ENCODE results near the gene STARD7. TPM values are rescaled to one million over a fixed set of nuclear protein-coding genes. Genes with fewer than 3 reads are reported as not detected.

The STARD7 gene
- total RNA-seq, 2 donors from 2014 or later: 102 to 179 TPM

DNA sequence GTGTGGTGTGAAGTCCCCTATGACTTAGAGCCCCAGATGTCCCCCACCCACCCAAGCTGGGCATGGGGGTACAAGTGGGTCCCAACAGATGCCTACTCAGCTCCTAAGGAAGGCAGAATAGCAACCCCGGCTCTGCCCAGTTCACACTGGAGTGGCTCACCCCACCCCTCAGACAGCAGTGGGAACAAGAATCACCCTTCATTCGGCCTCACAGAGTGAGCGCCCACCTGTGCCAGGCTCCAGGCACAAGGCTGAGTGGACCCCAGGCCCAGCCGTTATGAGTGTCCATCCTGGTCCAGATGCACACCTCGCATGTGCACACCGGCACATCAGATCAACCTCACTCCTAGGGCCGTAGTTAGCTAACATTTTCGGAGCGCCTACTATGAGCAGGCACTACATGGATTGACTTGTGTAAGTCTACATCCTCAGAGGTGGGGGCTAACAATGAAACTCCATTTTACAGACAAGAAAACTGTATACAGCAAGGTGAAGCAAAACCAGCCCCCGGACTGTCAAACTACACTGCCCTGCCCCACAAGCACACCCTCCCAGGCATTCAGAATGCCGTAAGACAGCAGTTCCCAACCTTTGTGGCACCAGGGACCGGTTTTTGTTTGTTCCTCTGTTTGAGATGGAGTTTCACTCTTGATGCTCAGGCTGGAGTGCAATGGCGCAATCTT is 67.5 kb downstream of the STARD7 start:
- H3K4me3 ChIP-seq: no peak overlapping the region
- H3K9ac ChIP-seq (ENCODE audit: low read depth in 2 of 2, low read length in 2 of 2): peak overlapping the region in 1 of 2 donors; percentile 20
- no peaks in the 10 kb centered on the region for H3K36me3 ChIP-seq
- TF ChIP-seq, protein P1, sequence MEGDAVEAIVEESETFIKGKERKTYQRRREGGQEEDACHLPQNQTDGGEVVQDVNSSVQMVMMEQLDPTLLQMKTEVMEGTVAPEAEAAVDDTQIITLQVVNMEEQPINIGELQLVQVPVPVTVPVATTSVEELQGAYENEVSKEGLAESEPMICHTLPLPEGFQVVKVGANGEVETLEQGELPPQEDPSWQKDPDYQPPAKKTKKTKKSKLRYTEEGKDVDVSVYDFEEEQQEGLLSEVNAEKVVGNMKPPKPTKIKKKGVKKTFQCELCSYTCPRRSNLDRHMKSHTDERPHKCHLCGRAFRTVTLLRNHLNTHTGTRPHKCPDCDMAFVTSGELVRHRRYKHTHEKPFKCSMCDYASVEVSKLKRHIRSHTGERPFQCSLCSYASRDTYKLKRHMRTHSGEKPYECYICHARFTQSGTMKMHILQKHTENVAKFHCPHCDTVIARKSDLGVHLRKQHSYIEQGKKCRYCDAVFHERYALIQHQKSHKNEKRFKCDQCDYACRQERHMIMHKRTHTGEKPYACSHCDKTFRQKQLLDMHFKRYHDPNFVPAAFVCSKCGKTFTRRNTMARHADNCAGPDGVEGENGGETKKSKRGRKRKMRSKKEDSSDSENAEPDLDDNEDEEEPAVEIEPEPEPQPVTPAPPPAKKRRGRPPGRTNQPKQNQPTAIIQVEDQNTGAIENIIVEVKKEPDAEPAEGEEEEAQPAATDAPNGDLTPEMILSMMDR (IDR thresholded peaks at IDR 0.05): no peak
- H3K27me3 ChIP-seq: no peaks in the 10 kb centered on the region
- intact Hi-C loops (cut with DNase I): no loop called here
- DNase-seq: no peak
- H3K9me3 ChIP-seq: no peaks in the 10 kb centered on the region
- H3K4me1 ChIP-seq: no peaks in the 10 kb centered on the region
- H3K27ac ChIP-seq: no peak overlapping the region

DNA sequence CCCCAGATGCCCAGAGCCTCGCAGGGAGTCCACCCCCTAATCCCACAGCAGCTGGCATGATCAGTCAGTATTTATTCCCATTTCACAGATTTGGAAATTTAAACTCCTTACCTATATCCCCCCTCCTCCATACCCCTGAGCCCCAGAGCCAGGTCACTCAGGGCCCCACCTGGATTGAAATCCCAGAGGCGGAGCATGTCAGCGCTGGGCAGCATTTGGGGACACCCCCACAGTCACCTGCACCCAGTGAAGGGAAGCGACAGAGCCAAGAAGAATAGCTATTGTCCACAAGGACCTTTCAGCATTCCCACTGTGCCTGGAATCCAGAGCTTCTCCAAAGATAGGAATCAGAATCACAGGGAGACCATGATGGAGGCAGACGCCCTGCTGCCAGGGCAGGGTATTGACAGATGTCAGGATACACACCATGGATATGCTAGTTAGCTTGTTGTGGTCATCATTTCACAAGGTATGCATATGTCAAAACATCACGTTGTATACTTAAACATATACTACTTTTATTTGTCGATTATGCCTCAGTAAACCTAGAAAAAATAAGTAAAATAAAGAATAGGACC is 69.4 kb downstream of the STARD7 start:
- H3K27me3 ChIP-seq: no peaks in the 10 kb centered on the region
- H3K4me1 ChIP-seq: no peaks in the 10 kb centered on the region
- H3K27ac ChIP-seq: no peak overlapping the region
- no peaks in the 10 kb centered on the region for H3K36me3 ChIP-seq
- TF ChIP-seq, protein P1 (IDR thresholded peaks at IDR 0.05): no peak
- no peak for DNase-seq
- no peaks in the 10 kb centered on the region for H3K9me3 ChIP-seq
- no peak overlapping the region for H3K9ac ChIP-seq (ENCODE audit: low read depth in 2 of 2, low read length in 2 of 2)
- no peak overlapping the region for H3K4me3 ChIP-seq
- intact Hi-C loops (cut with DNase I): no loop called here

DNA sequence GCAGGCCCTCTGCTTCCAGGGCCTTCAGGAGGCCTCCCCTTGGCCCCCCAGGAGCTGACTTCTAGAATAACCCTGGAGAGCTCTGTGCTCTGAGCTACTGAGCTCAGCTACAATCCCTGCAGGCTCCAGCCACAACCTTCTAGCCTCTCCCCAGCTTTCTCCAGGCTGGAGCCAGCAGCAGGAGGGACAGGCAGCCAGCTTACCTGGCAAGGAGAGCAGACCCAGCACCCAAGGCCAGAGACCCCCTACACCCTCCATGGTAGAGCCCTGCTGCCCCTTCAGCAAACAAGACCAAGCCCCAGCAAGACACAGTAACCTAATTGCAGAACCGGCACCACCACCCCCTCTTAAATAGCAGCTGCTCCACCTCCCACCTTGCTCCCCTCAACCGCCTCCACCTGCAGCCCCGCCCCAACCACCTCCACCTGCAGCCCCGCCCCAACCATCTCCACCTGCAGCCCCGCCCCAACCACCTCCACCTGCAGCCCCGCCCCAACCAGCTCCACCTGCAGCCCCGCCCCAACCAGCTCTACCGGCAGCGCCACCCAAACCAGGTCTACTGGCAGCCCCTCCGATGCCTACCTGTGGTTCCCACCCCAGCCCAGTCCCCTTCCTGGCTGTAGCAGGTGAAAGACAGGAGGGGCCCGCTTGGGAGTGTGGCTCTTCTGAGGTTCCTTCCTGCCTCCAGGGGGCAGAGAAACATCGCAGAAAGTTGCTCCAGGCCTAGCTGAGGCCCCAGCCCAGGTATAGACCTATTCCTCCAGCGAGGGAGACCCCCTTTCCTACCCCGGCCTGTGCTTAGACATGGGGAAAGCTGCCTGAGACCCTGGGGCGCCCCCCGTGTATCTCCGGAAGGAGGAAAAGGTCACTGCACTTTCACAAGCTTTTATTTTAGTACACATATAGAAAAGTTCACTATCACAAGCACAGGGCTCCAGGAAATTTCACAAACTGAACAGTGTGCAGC is 70.2 kb downstream of the STARD7 start, which contains the start of gene ASTL:
Gene ASTL (minus strand): TSS at position 324 of the 967 bp plus-strand sequence. CDS start 66 bp downstream, at position 258.
- H3K4me1 ChIP-seq: no peaks in the 10 kb centered on the region
- intact Hi-C loops (cut with DNase I): no loop called here
- H3K36me3 ChIP-seq: no peaks in the 10 kb centered on the region
- H3K9me3 ChIP-seq: no peaks in the 10 kb centered on the region
- H3K27me3 ChIP-seq: no peaks in the 10 kb centered on the region
- no peak within 1 kb of the TSS for H3K4me3 ChIP-seq
- H3K27ac ChIP-seq: no peak within 1 kb of the TSS
- TF ChIP-seq, protein P1 (IDR thresholded peaks at IDR 0.05): peak; percentile 25
- DNase-seq: peak; percentile 91
- peak within 1 kb of the TSS in 1 of 2 donors; percentile 8 for H3K9ac ChIP-seq (ENCODE audit: low read depth in 2 of 2, low read length in 2 of 2)

DNA sequence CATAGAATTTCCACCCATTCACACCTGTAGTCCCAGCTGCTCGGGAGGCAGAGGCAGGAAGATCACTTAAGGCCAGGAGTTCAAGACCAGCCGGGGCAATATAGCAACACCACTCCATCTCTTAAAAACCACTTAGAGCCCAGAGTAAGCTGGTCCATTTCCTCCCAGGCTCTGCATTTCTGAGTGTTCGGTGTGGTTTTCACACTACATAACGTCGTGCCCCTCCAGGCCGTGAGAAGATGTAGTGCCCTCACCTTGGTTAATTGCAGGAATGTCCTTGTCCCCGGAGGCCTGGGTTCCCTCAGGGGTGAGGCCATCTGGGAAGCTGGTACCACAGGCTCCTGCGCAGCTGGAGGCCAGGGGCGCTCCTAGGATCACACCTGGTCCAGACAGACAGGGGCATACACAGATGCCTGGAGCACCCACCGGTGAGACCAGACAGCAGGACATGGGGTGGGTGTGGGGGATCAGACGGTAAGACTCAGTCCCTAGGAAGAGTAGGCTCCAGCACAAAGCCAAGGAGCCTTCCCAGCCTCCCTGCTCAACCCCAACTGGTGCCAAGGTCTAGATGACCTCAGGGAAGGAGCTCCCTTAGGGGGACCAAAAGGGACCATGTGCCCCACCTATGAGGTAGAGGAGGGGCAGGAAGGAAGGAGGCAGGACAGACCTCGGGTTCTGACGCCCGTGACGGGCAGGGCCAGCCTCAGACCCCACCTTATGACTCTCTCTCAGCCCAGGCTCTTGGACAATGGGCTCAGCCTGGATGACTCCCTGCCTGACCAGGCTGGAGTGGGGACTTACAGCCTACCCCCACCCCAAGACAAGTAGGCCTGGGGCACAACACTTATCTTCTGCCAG is 71.1 kb downstream of the STARD7 start:
- no peak overlapping the region for H3K27ac ChIP-seq
- no peaks in the 10 kb centered on the region for H3K27me3 ChIP-seq
- no peaks in the 10 kb centered on the region for H3K36me3 ChIP-seq
- H3K4me3 ChIP-seq: no peak overlapping the region
- H3K9ac ChIP-seq (ENCODE audit: low read depth in 2 of 2, low read length in 2 of 2): peak overlapping the region in 1 of 2 donors; percentile 8
- no peaks in the 10 kb centered on the region for H3K4me1 ChIP-seq
- DNase-seq: no peak
- intact Hi-C loops (cut with DNase I): no loop called here
- TF ChIP-seq, protein P1 (IDR thresholded peaks at IDR 0.05): no peak
- H3K9me3 ChIP-seq: no peaks in the 10 kb centered on the region

Data from colonic mucosa (tissue), 4 donors.